IMR-90 (cell line): ENCODE results near the gene ACTA1. TPM values are rescaled to one million over a fixed set of nuclear protein-coding genes. Genes with fewer than 3 reads are reported as not detected.

Experiments
- ATAC-seq: fragments of 200-7000 bp; cut with Tn5 transposase; 2 replicates; pipeline ENCODE4 v1.9.1; 2020; ENCODE audit warnings: low read depth, mild to moderate bottlenecking, moderate library complexity
- BruUV-seq: library from RNA; stranded (reverse); fragments of 400-500 nt; replicated peaks from 2 replicates; lab custom pipeline; 2021; lab: Mats Ljungman, UMichigan
- CTCF ChIA-PET: fragments of 300-600 bp; formaldehyde crosslinking; extraction: SDS; loops from one replicate; lab custom pipeline; 2021; ENCODE audit warnings: antibody characterized with exemption; lab: Yijun Ruan, JAX
- POLR2A ChIA-PET: fragments of 300-600 bp; sonication (Branson Sonifier 250); formaldehyde crosslinking; loops from one replicate; lab custom pipeline; 2022; ENCODE audit warnings: antibody characterized with exemption; ENCODE audit not compliant: unreplicated experiment; lab: Charles Lee
- DNase-seq: peaks from one replicate; pipeline ENCODE4 v3.0.0; 2013
- H2AFZ ChIP-seq: replicated peaks from 2 replicates; pipeline ENCODE3; 2013; ENCODE audit warnings: low read length, mild to moderate bottlenecking; ENCODE audit not compliant: poor library complexity
- H2AK5ac ChIP-seq: 2 replicates; pipeline ENCODE4 v1.6.1; 2013; ENCODE audit warnings: low read depth, low read length, inconsistent platforms
- H2AK9ac ChIP-seq: replicated peaks from 2 replicates; pipeline ENCODE3; 2013; ENCODE audit warnings: mild to moderate bottlenecking, low read depth, low read length, moderate library complexity; ENCODE audit not compliant: poor library complexity
- H2BK120ac ChIP-seq: 2 replicates; pipeline ENCODE4 v1.6.1; 2013; ENCODE audit warnings: low read depth, low read length, inconsistent platforms
- H2BK15ac ChIP-seq: 3 replicates; pipeline ENCODE4 v1.6.1; 2013; ENCODE audit warnings: low read depth, low read length, inconsistent platforms
- H2BK20ac ChIP-seq: 2 replicates; pipeline ENCODE4 v1.6.1; 2013; ENCODE audit warnings: low read depth, mild to moderate bottlenecking, inconsistent platforms, low read length, moderate library complexity
- H2BK5ac ChIP-seq: 2 replicates; pipeline ENCODE4 v1.6.1; 2013; ENCODE audit warnings: mild to moderate bottlenecking, low read depth, low read length, inconsistent platforms; ENCODE audit not compliant: poor library complexity, severe bottlenecking
- H3K14ac ChIP-seq: replicated peaks from 2 replicates; pipeline ENCODE4 v1.6.1; 2013; ENCODE audit warnings: low read depth, low read length, inconsistent platforms
- H3K18ac ChIP-seq: 2 replicates; pipeline ENCODE4 v1.6.1; 2013; ENCODE audit warnings: low read depth, low read length, control low read depth
- H3K23ac ChIP-seq: 2 replicates; pipeline ENCODE4 v1.6.1; 2013; ENCODE audit warnings: low read depth, low read length, inconsistent platforms
- H3K27ac ChIP-seq: 2 replicates; pipeline ENCODE4 v1.5.1; 2013; ENCODE audit warnings: mild to moderate bottlenecking, control low read depth, low read length; ENCODE audit not compliant: insufficient read depth
- H3K27me3 ChIP-seq: 2 replicates; pipeline ENCODE4 v1.6.1; 2013; ENCODE audit warnings: low read length; ENCODE audit not compliant: control insufficient read depth, insufficient read depth
- H3K36me3 ChIP-seq: 2 replicates; pipeline ENCODE4 v1.6.1; 2013; ENCODE audit warnings: low read length, mixed read lengths; ENCODE audit not compliant: control insufficient read depth, insufficient read depth
- H3K4ac ChIP-seq: 2 replicates; pipeline ENCODE4 v1.6.1; 2013; ENCODE audit warnings: low read depth, low read length, inconsistent platforms
- H3K4me1 ChIP-seq: 2 replicates; pipeline ENCODE4 v1.6.1; 2013; ENCODE audit warnings: low read length, mixed read lengths; ENCODE audit not compliant: control insufficient read depth, insufficient read depth
- H3K4me2 ChIP-seq: 2 replicates; pipeline ENCODE4 v1.6.1; 2013; ENCODE audit warnings: low read depth, mild to moderate bottlenecking, control low read depth, low read length, moderate library complexity
- H3K4me3 ChIP-seq: 2 replicates; pipeline ENCODE4 v1.5.1; 2013; ENCODE audit warnings: low read depth, mild to moderate bottlenecking, control low read depth, low read length, moderate library complexity; ENCODE audit not compliant: insufficient read depth
- H3K56ac ChIP-seq: 2 replicates; pipeline ENCODE4 v1.6.1; 2013; ENCODE audit warnings: low read length, inconsistent platforms; ENCODE audit not compliant: insufficient read depth; ENCODE audit errors: extremely low read depth
- H3K79me1 ChIP-seq, 2 experiments: 2 replicates each; pipeline ENCODE4 v1.6.1; 2013; ENCODE audit warnings: low read length in 2 of 2, inconsistent platforms in 1 of 2, low read depth in 1 of 2
- H3K9ac ChIP-seq: 2 replicates; pipeline ENCODE4 v1.6.1; 2013; ENCODE audit warnings: low read depth, low read length, control low read depth
- H3K9me1 ChIP-seq: 2 replicates; pipeline ENCODE4 v1.6.1; 2013; ENCODE audit warnings: low read length, inconsistent platforms; ENCODE audit not compliant: insufficient read depth
- H3K9me3 ChIP-seq: 2 replicates; pipeline ENCODE4 v1.6.1; 2013; ENCODE audit warnings: low read length; ENCODE audit not compliant: control insufficient read depth, insufficient read depth
- H4K20me1 ChIP-seq: 2 replicates; pipeline ENCODE4 v1.6.1; 2013; ENCODE audit warnings: low read length, inconsistent platforms; ENCODE audit not compliant: insufficient read depth
- H4K5ac ChIP-seq: 2 replicates; pipeline ENCODE4 v1.6.1; 2013; ENCODE audit warnings: mild to moderate bottlenecking, low read depth, low read length, control low read depth
- H4K8ac ChIP-seq, 2 experiments: 2 replicates each; pipeline ENCODE4 v1.6.1; 2013; ENCODE audit warnings: low read depth in 2 of 2, low read length in 2 of 2, control low read depth in 1 of 2, inconsistent platforms in 1 of 2
- H4K91ac ChIP-seq: 2 replicates; pipeline ENCODE4 v1.6.1; 2013; ENCODE audit warnings: low read depth, low read length, inconsistent platforms; ENCODE audit not compliant: insufficient read depth
- CEBPB ChIP-seq: IDR thresholded peaks from 2 replicates; pipeline ENCODE4 v1.6.1; 2012; ENCODE audit warnings: low read depth, low read length, improper control_type of control experiment
- CHD1 ChIP-seq: IDR thresholded peaks from 2 replicates; pipeline ENCODE4 v1.6.1; 2012; ENCODE audit warnings: low read depth, low read length, improper control_type of control experiment
- CTCF ChIP-seq: conservative IDR thresholded peaks from 2 replicates; pipeline ENCODE4 v1.5.1; 2012; ENCODE audit warnings: mild to moderate bottlenecking, low read depth, low read length, improper control_type of control experiment
- ELK1 ChIP-seq: fragments of 150-350 bp; IDR thresholded peaks from 2 replicates; pipeline ENCODE4 v1.6.1; 2016; ENCODE audit warnings: low read depth, mild to moderate bottlenecking, low read length, moderate library complexity, borderline replicate concordance
- FOS ChIP-seq: fragments of 150-350 bp; IDR thresholded peaks from 2 replicates; pipeline ENCODE4 v1.6.1; 2016; ENCODE audit warnings: low read depth, low read length
- MAFK ChIP-seq: IDR thresholded peaks from 2 replicates; pipeline ENCODE4 v1.6.1; 2012; ENCODE audit warnings: low read depth, low read length, improper control_type of control experiment
- MAZ ChIP-seq: IDR thresholded peaks from 2 replicates; pipeline ENCODE4 v1.6.1; 2012; ENCODE audit warnings: low read depth, mild to moderate bottlenecking, low read length, improper control_type of control experiment, moderate library complexity, borderline replicate concordance
- MXI1 ChIP-seq: IDR thresholded peaks from 2 replicates; pipeline ENCODE4 v1.6.1; 2012; ENCODE audit warnings: low read depth, mild to moderate bottlenecking, low read length, moderate library complexity, borderline replicate concordance
- NFE2L2 ChIP-seq: fragments of 150-350 bp; IDR thresholded peaks from 2 replicates; pipeline ENCODE4 v1.6.1; 2016; ENCODE audit warnings: low read depth, mild to moderate bottlenecking, low read length
- POLR2A ChIP-seq: IDR thresholded peaks from 2 replicates; pipeline ENCODE4 v1.6.1; 2012; ENCODE audit warnings: mild to moderate bottlenecking, low read depth, low read length
- RAD21 ChIP-seq: IDR thresholded peaks from 2 replicates; pipeline ENCODE4 v1.6.1; 2012; ENCODE audit warnings: low read length, improper control_type of control experiment
- RFX5 ChIP-seq: IDR thresholded peaks from 2 replicates; pipeline ENCODE4 v1.8.0; 2012; ENCODE audit warnings: low read depth, mild to moderate bottlenecking, low read length, moderate library complexity
- SMC3 ChIP-seq: fragments of 150-350 bp; IDR thresholded peaks from 2 replicates; pipeline ENCODE4 v1.6.1; 2016; ENCODE audit warnings: low read depth, mild to moderate bottlenecking, antibody characterized with exemption, low read length, moderate library complexity
- WGBS, 2 experiments: methylation state at CpG; one replicate each; pipeline versions ENCODE4 v1.1.5 to v1.1.7; 2013; ENCODE audit warnings: missing lambda C conversion rate in 2 of 2; ENCODE audit not compliant: insufficient read length in 1 of 2; ENCODE audit errors: extremely low coverage in 2 of 2; 5-methylcytosine and 5-hydroxymethylcytosine counted together
- dilution Hi-C: fragments of 300-500 bp; cut with HindIII; formaldehyde crosslinking; loops from one replicate; pipeline ENCODE4 v1.14.3; 2018; ENCODE audit warnings: low sequenced_read_pairs; ENCODE audit not compliant: unreplicated experiment
- in situ Hi-C: fragments of 300-500 bp; cut with MboI; formaldehyde crosslinking; loops from 3 replicates; pipeline ENCODE4 v1.14.3; 2019; ENCODE audit warnings: low sequenced_read_pairs, inconsistent platforms, mixed read lengths
- intact Hi-C: fragments of 100-400 bp; cut with micrococcal nuclease; formaldehyde crosslinking; loops from 2 replicates; pipeline ENCODE4 v1.10.0; 2022
- polyA plus RNA-seq, 3 experiments: library from polyadenylated mRNA; depleted of rRNA; stranded (reverse); fragments of >200 nt; gene quantifications; 2 replicates each; pipeline ENCODE4 v1.2.3, GENCODE V29; 2012; ENCODE audit warnings: low replicate concordance in 1 of 3
- total RNA-seq: library from RNA; depleted of rRNA; stranded (reverse); fragments of >200 nt; gene quantifications from 2 replicates; pipeline ENCODE4 v1.2.3, GENCODE V29; 2012

ACTA1 gene
- total and polyA plus RNA-seq, 2 of the 4 experiments (the other 2 are of a cell fraction): not detected

- Histone ChIP-seq H3K4me1 (no peaks in the 10 kb centered on the region), H3K9ac (no peak overlapping the region), H3K9me3 (no peaks in the 10 kb centered on the region), H2AFZ (no peak overlapping the region), H4K20me1 (no peaks in the 10 kb centered on the region; the same call in 1 of the 2 replicates), H2AK9ac (no peak overlapping the region), H3K56ac (no peak overlapping the region), H2BK5ac (no peak overlapping the region), H2BK20ac (no peak overlapping the region), H3K4ac (no peak overlapping the region), H3K18ac (no peak overlapping the region), H2BK15ac (no peak overlapping the region), H4K8ac (no peak overlapping the region), H3K23ac (no peak overlapping the region), H3K27me3 (no peaks in the 10 kb centered on the region), H3K9me1 (no peaks in the 10 kb centered on the region), H2AK5ac (no peak overlapping the region), H3K14ac (no peak overlapping the region), H3K4me2 (no peak overlapping the region), H3K27ac (no peak overlapping the region), H4K91ac (no peak overlapping the region), H3K4me3 (no peak overlapping the region), H4K5ac (no peak overlapping the region), H3K36me3 (peaks cover 32% of the 10 kb centered on the region), H3K79me1 (peaks cover 12 to 15% of the 10 kb centered on the region in 2 experiments; a peak in 3 of 4 replicates), H2BK120ac (no peak overlapping the region)
- ATAC-seq (no peak), DNase-seq (no peak)
- dilution Hi-C loops (loop anchor here (25.0 kb wide), 1 partner anchor 217 kb away; the partner anchor contains the start of gene RAB4A), in situ Hi-C loops (no loop called here), intact Hi-C loops (no loop called here)
- ChIA-PET POLR2A (no interaction called here), CTCF (no interaction called here)
- TF ChIP-seq RAD21 (no peak), MAZ (no peak), POLR2A (no peak), SMC3 (no peak), MAFK (no peak), NFE2L2 (no peak), RFX5 (no peak), MXI1 (no peak), FOS (no peak), CHD1 (no peak), CTCF (no peak), ELK1 (no peak), CEBPB (no peak)
- no TSS peak for BruUV-seq
- WGBS, 2 experiments: no CpG with 5 or more reads among the region's 1 CpG
Measured at GRCh38 chr1:229478852-229479251, 45.0 kb upstream of the ACTA1 start.
